ENCODE data around the gene LY6G6D. TPM values are rescaled to one million over a fixed set of nuclear protein-coding genes. Genes with fewer than 3 reads are reported as not detected.

The LY6G6D gene
- polyA plus RNA-seq, 2 donors: 0.67 to 1.3 TPM

DNA sequence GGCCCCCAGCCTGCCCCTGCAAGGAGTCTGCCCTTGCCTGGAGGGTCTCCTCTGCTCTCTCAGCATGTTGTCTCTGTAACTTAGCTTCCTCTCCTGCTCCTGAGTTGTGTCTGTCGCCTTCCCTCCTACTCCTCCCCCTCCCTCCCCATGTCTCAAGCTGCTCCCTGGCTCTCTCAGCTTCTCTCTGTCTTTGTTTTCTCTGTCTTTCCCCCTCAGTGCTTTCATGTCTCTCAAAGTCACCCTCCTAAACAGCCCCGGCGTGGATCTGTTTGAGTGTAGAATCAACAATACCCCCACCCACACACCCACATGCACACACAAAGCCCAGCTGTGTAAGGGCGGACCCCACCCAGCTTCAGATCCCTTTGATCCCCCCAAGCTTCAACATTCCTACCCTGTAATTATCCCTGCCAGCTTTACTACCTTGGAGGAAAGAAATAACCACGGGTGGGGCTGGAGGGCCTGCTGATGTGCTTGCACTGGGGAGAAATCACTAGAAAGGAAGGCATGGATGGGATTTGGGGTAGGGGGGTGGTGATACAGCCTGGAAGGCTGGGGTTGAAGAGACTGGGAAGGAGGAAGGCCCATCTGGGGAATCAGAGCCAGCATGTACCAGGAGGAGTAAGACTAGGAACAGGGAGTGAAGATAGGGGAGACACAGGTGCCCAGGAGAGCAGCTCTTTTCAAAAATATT lies 1.0 kb upstream of the LY6G6D start:
- Histone ChIP-seq H3K4me3 (ENCODE audit: low read depth in 1 of 2, low read length in 2 of 2) (no peak overlapping the region), H3K27ac (ENCODE audit: low read depth in 2 of 2, low read length in 1 of 2) (peak overlapping the region; percentile 8 to 59), H3K36me3 (ENCODE audit: control insufficient read depth in 2 of 2, insufficient read depth in 2 of 2, low read length in 1 of 2) (no peaks in the 10 kb centered on the region), H3K9me3 (ENCODE audit: control insufficient read depth in 2 of 2, insufficient read depth in 1 of 2, low read depth in 1 of 2, low read length in 1 of 2) (no peaks in the 10 kb centered on the region), H3K27me3 (ENCODE audit: control insufficient read depth in 1 of 2, insufficient read depth in 2 of 2, low read length in 2 of 2) (no peaks in the 10 kb centered on the region), H3K4me1 (ENCODE audit: control insufficient read depth in 2 of 2, insufficient read depth in 2 of 2, low read length in 1 of 2) (peaks cover 0 to 38% of the 10 kb centered on the region in 2 donors)
- 29 to 33% methylated on average over 5 of the region's 5 CpGs for WGBS, 2 donors

DNA sequence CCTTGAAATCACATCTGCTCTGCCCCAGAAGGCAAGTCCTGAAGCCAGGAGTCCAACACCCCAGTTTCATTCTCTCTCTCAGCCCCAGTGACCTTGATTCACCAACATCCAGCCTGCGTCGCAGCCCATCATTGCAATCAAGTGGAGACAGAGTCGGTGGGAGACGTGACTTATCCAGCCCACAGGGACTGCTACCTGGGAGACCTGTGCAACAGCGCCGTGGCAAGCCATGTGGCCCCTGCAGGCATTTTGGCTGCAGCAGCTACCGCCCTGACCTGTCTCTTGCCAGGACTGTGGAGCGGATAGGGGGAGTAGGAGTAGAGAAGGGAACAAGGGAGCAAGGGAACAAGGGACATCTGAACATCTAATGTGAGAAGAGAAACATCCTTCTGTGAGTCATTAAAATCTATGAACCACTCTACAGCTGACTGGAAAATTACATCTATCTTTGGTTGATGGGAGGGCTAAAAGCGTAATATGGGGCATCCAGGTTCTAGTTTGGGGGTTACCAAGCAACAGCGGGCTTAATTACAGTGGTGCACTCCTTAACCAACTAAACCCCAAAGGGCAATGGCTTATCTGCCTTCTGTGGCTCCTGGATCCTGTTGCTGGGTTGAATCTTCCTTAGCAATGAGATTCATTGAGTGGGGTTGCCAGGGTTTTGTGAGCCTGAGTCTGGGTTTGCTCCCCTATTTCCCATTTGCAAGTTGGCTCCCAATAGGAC lies 2.5 kb downstream of the LY6G6D start:
- peaks cover 0 to 37% of the 10 kb centered on the region in 2 donors for H3K4me1 ChIP-seq (ENCODE audit: control insufficient read depth in 2 of 2, insufficient read depth in 2 of 2, low read length in 1 of 2)
- H3K27ac ChIP-seq (ENCODE audit: low read depth in 2 of 2, low read length in 1 of 2): peak overlapping the region; percentile 89 to 95
- H3K27me3 ChIP-seq (ENCODE audit: control insufficient read depth in 1 of 2, insufficient read depth in 2 of 2, low read length in 2 of 2): no peaks in the 10 kb centered on the region
- no peaks in the 10 kb centered on the region for H3K9me3 ChIP-seq (ENCODE audit: control insufficient read depth in 2 of 2, insufficient read depth in 1 of 2, low read depth in 1 of 2, low read length in 1 of 2)
- WGBS, 2 donors: 45 to 54% methylated on average over 10 of the region's 10 CpGs
- H3K36me3 ChIP-seq (ENCODE audit: control insufficient read depth in 2 of 2, insufficient read depth in 2 of 2, low read length in 1 of 2): no peaks in the 10 kb centered on the region
- H3K4me3 ChIP-seq (ENCODE audit: low read depth in 1 of 2, low read length in 2 of 2): no peak overlapping the region

DNA sequence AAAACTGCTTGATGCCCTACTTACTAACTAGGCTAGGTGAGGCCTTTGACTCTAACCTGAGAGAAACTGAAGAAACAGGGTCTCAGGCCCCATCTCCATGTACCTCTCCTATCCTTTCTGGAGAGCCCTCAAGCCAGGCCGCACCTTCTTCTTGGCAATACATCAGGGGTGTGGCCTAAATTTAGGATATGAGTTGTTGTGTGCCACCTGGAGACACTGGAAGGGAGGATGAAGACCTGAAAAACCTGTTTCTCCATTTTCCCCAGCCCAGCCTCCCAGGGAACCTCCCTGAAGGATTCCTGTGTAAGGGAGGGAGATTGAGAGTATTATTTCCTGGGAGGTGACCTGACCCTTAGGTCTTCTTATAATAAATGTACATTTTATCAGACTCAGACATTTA lies 3.1 kb downstream of the LY6G6D start:
- 47 to 54% methylated on average over 1 of the region's 1 CpG for WGBS, 2 donors
- no peaks in the 10 kb centered on the region for H3K9me3 ChIP-seq (ENCODE audit: control insufficient read depth in 2 of 2, insufficient read depth in 1 of 2, low read depth in 1 of 2, low read length in 1 of 2)
- no peaks in the 10 kb centered on the region for H3K36me3 ChIP-seq (ENCODE audit: control insufficient read depth in 2 of 2, insufficient read depth in 2 of 2, low read length in 1 of 2)
- H3K27me3 ChIP-seq (ENCODE audit: control insufficient read depth in 1 of 2, insufficient read depth in 2 of 2, low read length in 2 of 2): no peaks in the 10 kb centered on the region
- peak overlapping the region; percentile 90 to 95 for H3K27ac ChIP-seq (ENCODE audit: low read depth in 2 of 2, low read length in 1 of 2)
- no peak overlapping the region for H3K4me3 ChIP-seq (ENCODE audit: low read depth in 1 of 2, low read length in 2 of 2)
- H3K4me1 ChIP-seq (ENCODE audit: control insufficient read depth in 2 of 2, insufficient read depth in 2 of 2, low read length in 1 of 2): peaks cover 0 to 37% of the 10 kb centered on the region in 2 donors

DNA sequence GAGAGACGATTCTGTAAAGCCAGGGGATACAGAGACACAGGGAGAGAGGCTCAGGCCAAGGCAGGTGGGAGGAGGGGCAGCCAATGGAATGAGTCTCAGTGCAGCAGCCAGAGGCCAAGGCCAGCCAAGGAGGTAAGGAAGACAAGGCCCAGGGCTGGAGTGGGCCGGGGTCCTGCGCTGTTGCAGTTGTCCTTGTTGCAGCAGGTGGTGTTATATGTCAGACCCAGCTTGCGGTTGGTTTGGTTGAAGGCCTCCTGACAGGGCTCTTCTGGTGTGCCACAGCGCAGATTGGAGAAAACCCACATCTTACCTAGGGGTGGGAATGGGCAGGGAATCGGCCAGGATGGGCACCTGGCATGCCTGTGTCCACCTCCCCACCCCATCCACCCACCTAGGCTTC lies 3.9 kb downstream of the LY6G6D start:
- Histone ChIP-seq H3K4me3 (ENCODE audit: low read depth in 1 of 2, low read length in 2 of 2) (no peak overlapping the region), H3K27me3 (ENCODE audit: control insufficient read depth in 1 of 2, insufficient read depth in 2 of 2, low read length in 2 of 2) (no peaks in the 10 kb centered on the region), H3K4me1 (ENCODE audit: control insufficient read depth in 2 of 2, insufficient read depth in 2 of 2, low read length in 1 of 2) (peaks cover 0 to 32% of the 10 kb centered on the region in 2 donors), H3K9me3 (ENCODE audit: control insufficient read depth in 2 of 2, insufficient read depth in 1 of 2, low read depth in 1 of 2, low read length in 1 of 2) (no peaks in the 10 kb centered on the region), H3K27ac (ENCODE audit: low read depth in 2 of 2, low read length in 1 of 2) (peak overlapping the region; percentile 90 to 95), H3K36me3 (ENCODE audit: control insufficient read depth in 2 of 2, insufficient read depth in 2 of 2, low read length in 1 of 2) (no peaks in the 10 kb centered on the region)
- WGBS, 2 donors: 74 to 82% methylated on average over 6 of the region's 6 CpGs

DNA sequence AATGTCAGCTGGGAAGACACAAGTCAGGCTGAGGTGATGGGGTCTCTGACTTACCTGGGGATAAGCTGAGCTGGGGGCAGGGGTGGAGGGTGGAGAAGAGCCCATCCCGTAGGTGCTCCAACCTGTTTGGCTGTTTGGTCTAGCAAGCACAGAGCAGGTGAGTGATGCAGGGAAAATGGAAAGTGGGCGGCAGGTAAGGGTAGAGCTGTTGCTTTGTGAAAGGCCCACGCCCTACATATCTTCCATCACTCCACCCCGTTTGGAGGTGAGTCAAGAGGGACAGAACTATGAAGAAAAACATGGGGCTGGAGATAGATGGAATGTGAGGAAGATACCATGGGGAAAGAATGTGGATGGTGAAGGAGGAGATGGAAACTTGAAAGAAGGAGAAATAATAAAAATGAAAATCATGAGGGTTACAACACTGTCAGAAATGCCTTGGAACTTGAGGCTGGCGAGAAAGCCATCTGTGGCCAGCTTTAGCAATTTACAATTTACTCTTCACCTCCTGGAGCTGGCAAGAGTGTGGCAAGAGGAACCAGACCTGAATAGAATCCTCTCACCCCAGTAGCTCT lies 5.1 kb downstream of the LY6G6D start:
- H3K36me3 ChIP-seq (ENCODE audit: control insufficient read depth in 2 of 2, insufficient read depth in 2 of 2, low read length in 1 of 2): no peaks in the 10 kb centered on the region
- H3K27ac ChIP-seq (ENCODE audit: low read depth in 2 of 2, low read length in 1 of 2): peak overlapping the region; percentile 66 to 97
- peak overlapping the region in 1 of 2 donors; percentile 16 for H3K4me3 ChIP-seq (ENCODE audit: low read depth in 1 of 2, low read length in 2 of 2)
- no peaks in the 10 kb centered on the region for H3K27me3 ChIP-seq (ENCODE audit: control insufficient read depth in 1 of 2, insufficient read depth in 2 of 2, low read length in 2 of 2)
- WGBS, 2 donors: 64 to 70% methylated on average over 5 of the region's 5 CpGs
- H3K4me1 ChIP-seq (ENCODE audit: control insufficient read depth in 2 of 2, insufficient read depth in 2 of 2, low read length in 1 of 2): peaks cover 0 to 28% of the 10 kb centered on the region in 2 donors
- H3K9me3 ChIP-seq (ENCODE audit: control insufficient read depth in 2 of 2, insufficient read depth in 1 of 2, low read depth in 1 of 2, low read length in 1 of 2): no peaks in the 10 kb centered on the region

DNA sequence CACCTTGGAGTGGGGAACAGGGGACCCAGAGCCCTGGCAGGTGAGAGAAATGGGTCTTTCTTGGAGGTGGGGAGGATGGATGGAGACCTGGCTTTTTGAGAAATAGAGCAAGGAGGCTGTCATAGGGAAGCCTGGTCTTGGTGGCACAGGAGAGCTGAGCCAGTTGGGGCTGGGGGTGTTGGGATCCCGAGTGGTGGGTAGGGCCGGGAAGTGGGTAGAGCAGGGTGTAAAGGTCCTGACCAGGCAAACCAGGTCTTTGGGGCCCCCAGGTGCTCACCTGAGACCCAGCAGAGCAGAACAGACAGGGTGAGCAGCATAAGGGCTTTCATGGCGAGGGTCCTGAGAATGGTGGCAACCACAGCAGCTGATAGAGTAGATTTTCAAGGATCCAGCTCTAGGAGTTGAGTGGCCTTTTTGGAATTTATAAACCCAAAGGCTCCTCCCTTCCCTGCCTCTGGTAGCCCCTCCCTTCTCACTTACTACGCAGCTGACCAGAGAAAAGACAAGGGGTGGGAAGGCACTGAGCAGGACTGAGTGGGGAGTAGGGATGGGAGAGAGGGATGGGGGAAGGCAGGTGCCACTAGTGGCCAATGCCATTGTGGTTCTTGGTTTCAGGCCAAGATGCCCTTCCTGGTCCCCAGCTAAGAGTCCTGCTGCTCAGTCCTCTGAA lies 6.3 kb downstream of the LY6G6D start, which contains the start of gene LY6G6C:
Gene LY6G6C (minus strand): TSS at position 396 of the 670 bp plus-strand sequence. CDS start 67 bp downstream, at position 329.
- peaks cover 0 to 25% of the 10 kb centered on the region in 2 donors for H3K4me1 ChIP-seq (ENCODE audit: control insufficient read depth in 2 of 2, insufficient read depth in 2 of 2, low read length in 1 of 2)
- WGBS, 2 donors: 83 to 89% methylated on average over 4 of the region's 4 CpGs
- no peaks in the 10 kb centered on the region for H3K9me3 ChIP-seq (ENCODE audit: control insufficient read depth in 2 of 2, insufficient read depth in 1 of 2, low read depth in 1 of 2, low read length in 1 of 2)
- H3K27me3 ChIP-seq (ENCODE audit: control insufficient read depth in 1 of 2, insufficient read depth in 2 of 2, low read length in 2 of 2): no peaks in the 10 kb centered on the region
- no peaks in the 10 kb centered on the region for H3K36me3 ChIP-seq (ENCODE audit: control insufficient read depth in 2 of 2, insufficient read depth in 2 of 2, low read length in 1 of 2)
- no peak within 1 kb of the TSS for H3K4me3 ChIP-seq (ENCODE audit: low read depth in 1 of 2, low read length in 2 of 2)
- H3K27ac ChIP-seq (ENCODE audit: low read depth in 2 of 2, low read length in 1 of 2): peak within 1 kb of the TSS; percentile 21 to 97

DNA sequence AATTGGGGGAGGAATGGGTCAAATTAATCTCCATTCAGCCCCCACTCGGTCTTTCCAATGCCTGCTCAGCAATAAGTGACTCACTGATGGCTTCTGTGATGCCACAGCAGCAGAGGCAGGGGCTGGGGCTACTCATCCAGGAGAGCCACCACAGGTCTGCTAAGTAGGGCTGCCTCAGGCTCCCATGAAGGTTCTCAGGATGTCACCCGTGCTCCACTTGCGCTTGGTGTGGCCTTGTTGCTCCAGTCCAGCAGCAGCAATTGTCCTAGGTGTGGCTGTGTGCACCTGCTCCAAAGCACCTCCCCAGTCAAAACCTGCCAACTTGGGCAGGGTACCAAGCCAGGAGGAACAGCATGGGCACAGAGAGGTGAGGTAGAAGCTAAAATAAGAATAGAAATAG lies 7.0 kb downstream of the LY6G6D start:
- WGBS, 2 donors: 74 to 77% methylated on average over 3 of the region's 3 CpGs
- no peaks in the 10 kb centered on the region for H3K27me3 ChIP-seq (ENCODE audit: control insufficient read depth in 1 of 2, insufficient read depth in 2 of 2, low read length in 2 of 2)
- no peaks in the 10 kb centered on the region for H3K9me3 ChIP-seq (ENCODE audit: control insufficient read depth in 2 of 2, insufficient read depth in 1 of 2, low read depth in 1 of 2, low read length in 1 of 2)
- peaks cover 0 to 25% of the 10 kb centered on the region in 2 donors for H3K4me1 ChIP-seq (ENCODE audit: control insufficient read depth in 2 of 2, insufficient read depth in 2 of 2, low read length in 1 of 2)
- H3K36me3 ChIP-seq (ENCODE audit: control insufficient read depth in 2 of 2, insufficient read depth in 2 of 2, low read length in 1 of 2): peaks cover 0 to 2% of the 10 kb centered on the region in 2 donors
- H3K27ac ChIP-seq (ENCODE audit: low read depth in 2 of 2, low read length in 1 of 2): peak overlapping the region; percentile 21 to 62
- H3K4me3 ChIP-seq (ENCODE audit: low read depth in 1 of 2, low read length in 2 of 2): no peak overlapping the region

DNA sequence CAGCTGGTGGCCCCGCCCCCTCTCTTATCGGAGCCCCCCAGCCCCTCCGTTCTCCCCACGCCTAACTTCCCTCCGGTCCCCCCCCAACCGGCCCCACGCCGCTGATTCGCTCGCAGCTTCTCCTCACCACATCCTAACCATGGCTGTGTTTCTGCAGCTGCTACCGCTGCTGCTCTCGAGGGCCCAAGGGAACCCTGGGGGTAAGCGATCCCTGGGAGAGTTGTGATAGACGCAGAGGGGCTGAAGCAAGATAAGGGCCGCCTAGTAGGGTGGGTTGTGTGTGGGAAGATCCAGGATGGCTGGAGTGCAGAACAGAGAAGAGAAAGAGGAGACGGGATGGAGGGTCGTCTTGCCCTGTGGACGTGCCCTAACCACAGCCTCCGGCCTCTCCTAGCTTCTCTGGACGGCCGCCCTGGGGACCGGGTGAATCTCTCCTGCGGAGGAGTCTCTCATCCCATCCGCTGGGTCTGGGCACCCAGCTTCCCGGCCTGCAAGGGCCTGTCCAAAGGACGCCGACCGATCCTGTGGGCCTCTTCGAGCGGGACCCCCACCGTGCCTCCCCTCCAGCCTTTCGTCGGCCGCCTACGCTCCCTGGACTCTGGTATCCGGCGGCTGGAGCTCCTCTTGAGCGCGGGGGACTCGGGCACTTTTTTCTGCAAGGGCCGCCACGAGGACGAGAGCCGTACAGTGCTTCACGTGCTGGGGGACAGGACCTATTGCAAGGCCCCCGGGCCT lies 8.3 kb downstream of the LY6G6D start, which contains the start of gene MPIG6B:
Gene MPIG6B (plus strand): TSS at position 129 of the 735 bp plus-strand sequence. CDS start 11 bp downstream, at position 140.
- H3K27ac ChIP-seq (ENCODE audit: low read depth in 2 of 2, low read length in 1 of 2): peak within 1 kb of the TSS; percentile 21 to 62
- H3K36me3 ChIP-seq (ENCODE audit: control insufficient read depth in 2 of 2, insufficient read depth in 2 of 2, low read length in 1 of 2): peaks cover 0 to 7% of the 10 kb centered on the region in 2 donors
- WGBS, 2 donors: 77 to 85% methylated on average over 41 to 46 of the region's 46 CpGs
- no peaks in the 10 kb centered on the region for H3K9me3 ChIP-seq (ENCODE audit: control insufficient read depth in 2 of 2, insufficient read depth in 1 of 2, low read depth in 1 of 2, low read length in 1 of 2)
- no peaks in the 10 kb centered on the region for H3K27me3 ChIP-seq (ENCODE audit: control insufficient read depth in 1 of 2, insufficient read depth in 2 of 2, low read length in 2 of 2)
- no peak within 1 kb of the TSS for H3K4me3 ChIP-seq (ENCODE audit: low read depth in 1 of 2, low read length in 2 of 2)
- peaks cover 0 to 19% of the 10 kb centered on the region in 2 donors for H3K4me1 ChIP-seq (ENCODE audit: control insufficient read depth in 2 of 2, insufficient read depth in 2 of 2, low read length in 1 of 2)

Data from esophagus (tissue), 2 donors.